IMR-90 (cell line): Measurements from ENCODE around the gene ATOSB. TPM values are rescaled to one million over a fixed set of nuclear protein-coding genes. Genes with fewer than 3 reads are reported as not detected.

Experiments
- SMC3 ChIP-seq: fragments of 150-350 bp; IDR thresholded peaks from 2 replicates; pipeline ENCODE4 v1.6.1; 2016; ENCODE audit warnings: low read depth, mild to moderate bottlenecking, antibody characterized with exemption, low read length, moderate library complexity
- polyA plus RNA-seq, 3 experiments: library from polyadenylated mRNA; depleted of rRNA; stranded (reverse); fragments of >200 nt; gene quantifications; 2 replicates each; pipeline ENCODE4 v1.2.3, GENCODE V29; 2012; ENCODE audit warnings: low replicate concordance in 1 of 3
- total RNA-seq: library from RNA; depleted of rRNA; stranded (reverse); fragments of >200 nt; gene quantifications from 2 replicates; pipeline ENCODE4 v1.2.3, GENCODE V29; 2012
- TF ChIP-seq, protein P1 (sequence below): conservative IDR thresholded peaks from 2 replicates; pipeline ENCODE4 v1.5.1; 2012; ENCODE audit warnings: mild to moderate bottlenecking, low read depth, low read length, improper control_type of control experiment

The ATOSB gene
- total and polyA plus RNA-seq, 2 of the 4 experiments (the other 2 are of a cell fraction): 12.0 to 40.2 TPM

DNA sequence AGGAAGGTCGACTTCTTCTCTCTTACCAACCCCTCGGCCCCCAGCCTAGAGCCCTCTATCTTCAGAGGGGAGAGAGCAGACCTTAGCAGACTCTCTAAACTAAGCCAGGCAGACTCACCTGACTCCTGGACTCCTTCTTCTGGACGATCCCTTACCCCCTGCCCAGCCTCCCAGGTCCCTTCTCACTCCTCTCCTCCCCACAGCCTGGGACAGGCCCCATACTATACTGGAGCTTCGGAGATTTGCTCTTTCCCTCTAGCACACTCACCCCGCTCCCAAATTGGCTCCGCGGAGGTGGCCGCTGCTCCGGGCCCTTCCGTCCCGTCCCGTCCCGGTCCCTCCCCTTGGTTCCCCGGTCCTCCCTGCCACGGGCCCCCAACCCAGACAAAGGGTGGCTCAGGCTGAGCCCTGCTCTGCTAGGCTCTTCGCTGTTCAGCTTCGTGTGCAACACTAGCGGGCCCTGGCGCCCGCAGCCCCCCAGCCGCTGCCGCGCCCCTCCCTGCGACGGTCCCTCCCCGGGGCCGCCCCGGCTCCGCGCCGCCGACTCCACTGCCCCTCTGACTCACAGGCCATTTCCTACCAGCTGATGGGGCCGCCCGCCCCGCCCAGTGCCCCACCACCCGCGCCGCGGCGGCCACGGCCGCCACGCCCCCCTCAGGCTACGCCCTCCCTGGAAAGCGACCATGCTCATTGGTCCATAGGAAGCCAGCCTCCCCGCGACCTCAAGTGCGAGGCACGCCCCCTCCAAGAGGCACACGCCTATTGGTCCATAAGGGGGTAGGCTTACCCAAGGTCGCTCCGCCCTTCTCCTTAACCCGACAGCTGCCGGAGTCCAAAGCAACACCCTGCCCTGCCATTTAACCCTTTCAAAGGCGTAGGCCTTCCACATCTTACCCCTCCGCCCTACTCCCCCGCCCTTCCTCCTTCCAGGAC, 4.4 kb downstream of the ATOSB start (continued):
- TF ChIP-seq, protein P1, sequence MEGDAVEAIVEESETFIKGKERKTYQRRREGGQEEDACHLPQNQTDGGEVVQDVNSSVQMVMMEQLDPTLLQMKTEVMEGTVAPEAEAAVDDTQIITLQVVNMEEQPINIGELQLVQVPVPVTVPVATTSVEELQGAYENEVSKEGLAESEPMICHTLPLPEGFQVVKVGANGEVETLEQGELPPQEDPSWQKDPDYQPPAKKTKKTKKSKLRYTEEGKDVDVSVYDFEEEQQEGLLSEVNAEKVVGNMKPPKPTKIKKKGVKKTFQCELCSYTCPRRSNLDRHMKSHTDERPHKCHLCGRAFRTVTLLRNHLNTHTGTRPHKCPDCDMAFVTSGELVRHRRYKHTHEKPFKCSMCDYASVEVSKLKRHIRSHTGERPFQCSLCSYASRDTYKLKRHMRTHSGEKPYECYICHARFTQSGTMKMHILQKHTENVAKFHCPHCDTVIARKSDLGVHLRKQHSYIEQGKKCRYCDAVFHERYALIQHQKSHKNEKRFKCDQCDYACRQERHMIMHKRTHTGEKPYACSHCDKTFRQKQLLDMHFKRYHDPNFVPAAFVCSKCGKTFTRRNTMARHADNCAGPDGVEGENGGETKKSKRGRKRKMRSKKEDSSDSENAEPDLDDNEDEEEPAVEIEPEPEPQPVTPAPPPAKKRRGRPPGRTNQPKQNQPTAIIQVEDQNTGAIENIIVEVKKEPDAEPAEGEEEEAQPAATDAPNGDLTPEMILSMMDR: no peak
- no peak for TF ChIP-seq SMC3
